Measurements from ENCODE around the gene PHACTR4. TPM values are rescaled to one million over a fixed set of nuclear protein-coding genes. Genes with fewer than 3 reads are reported as not detected.
"Not testable (repeated sequence)": the region's sequence is repeated elsewhere in the genome, so short reads cannot be mapped to it uniquely, and the experiment has no call there.

PHACTR4 gene
- total RNA-seq, result 36.5 TPM

- peak; percentile 98 for ATAC-seq
- peak; percentile 92 for DNase-seq (ENCODE audit: low spot score)
- intact Hi-C loops (cut with DNase I), result no loop called here
Observed at GRCh38 chr1:28369371-28370238, at the start of gene PHACTR4. PHACTR4 (plus strand) TSS chr1:28369740; CDS start chr1:28407448, 37,708 bp downstream.

GRCh38 chr1:28322194-28322593, 47.3 kb upstream of the PHACTR4 start:
- ATAC-seq (no peak), DNase-seq (ENCODE audit: low spot score) (no peak)
- intact Hi-C loops (cut with DNase I), result no loop called here

- no peak for DNase-seq (ENCODE audit: low spot score)
- ATAC-seq, result no peak
- intact Hi-C loops (cut with DNase I), result no loop called here
Observed at GRCh38 chr1:28323720-28324119, 45.8 kb upstream of the PHACTR4 start.

GRCh38 chr1:28326515-28326914, 43.0 kb upstream of the PHACTR4 start:
- ATAC-seq (no peak), DNase-seq (ENCODE audit: low spot score) (no peak)
- intact Hi-C loops (cut with DNase I), result no loop called here

GRCh38 chr1:28326984-28327383, 42.6 kb upstream of the PHACTR4 start:
- intact Hi-C loops (cut with DNase I), result no loop called here
- no peak for ATAC-seq
- no peak for DNase-seq (ENCODE audit: low spot score)

- DNase-seq (ENCODE audit: low spot score); intact Hi-C loops (cut with DNase I); ATAC-seq: not testable (repeated sequence)
Observed at GRCh38 chr1:28327431-28327830, 42.1 kb upstream of the PHACTR4 start.

- intact Hi-C loops (cut with DNase I), result no loop called here
- DNase-seq (ENCODE audit: low spot score) (no peak), ATAC-seq (no peak)
Observed at GRCh38 chr1:28328228-28328648, 41.3 kb upstream of the PHACTR4 start.

GRCh38 chr1:28329395-28330153, 40.0 kb upstream of the PHACTR4 start:
- DNase-seq (ENCODE audit: low spot score), result no peak
- intact Hi-C loops (cut with DNase I), result no loop called here
- ATAC-seq, result peak; percentile 33

GRCh38 chr1:28338897-28339296, 30.6 kb upstream of the PHACTR4 start:
- DNase-seq (ENCODE audit: low spot score) (no peak), ATAC-seq (no peak)
- intact Hi-C loops (cut with DNase I), result no loop called here

GRCh38 chr1:28339551-28339950, 30.0 kb upstream of the PHACTR4 start:
- DNase-seq (ENCODE audit: low spot score) (no peak), ATAC-seq (no peak)
- intact Hi-C loops (cut with DNase I), result no loop called here

GRCh38 chr1:28340221-28340974, 29.1 kb upstream of the PHACTR4 start:
- intact Hi-C loops (cut with DNase I), result no loop called here
- DNase-seq (ENCODE audit: low spot score), result no peak
- ATAC-seq, result no peak

GRCh38 chr1:28341591-28341990, 27.9 kb upstream of the PHACTR4 start:
- DNase-seq (ENCODE audit: low spot score) (no peak), ATAC-seq (no peak)
- intact Hi-C loops (cut with DNase I), result no loop called here

GRCh38 chr1:28343405-28343804, 26.1 kb upstream of the PHACTR4 start:
- DNase-seq (ENCODE audit: low spot score) (no peak), ATAC-seq (no peak)
- intact Hi-C loops (cut with DNase I), result no loop called here

- ATAC-seq; DNase-seq (ENCODE audit: low spot score); intact Hi-C loops (cut with DNase I): not testable (repeated sequence)
Observed at GRCh38 chr1:28353248-28353810, 16.2 kb upstream of the PHACTR4 start.

GRCh38 chr1:28354121-28354520, 15.4 kb upstream of the PHACTR4 start:
- ATAC-seq (no peak), DNase-seq (ENCODE audit: low spot score) (no peak)
- intact Hi-C loops (cut with DNase I), result no loop called here

GRCh38 chr1:28358716-28359115, 10.8 kb upstream of the PHACTR4 start:
- ATAC-seq (no peak), DNase-seq (ENCODE audit: low spot score) (no peak)
- intact Hi-C loops (cut with DNase I), result no loop called here

- intact Hi-C loops (cut with DNase I), result no loop called here
- DNase-seq (ENCODE audit: low spot score), result peak; percentile 84
Observed at GRCh38 chr1:28359592-28360239, 9.8 kb upstream of the PHACTR4 start.

GRCh38 chr1:28364888-28365287, 4.7 kb upstream of the PHACTR4 start:
- DNase-seq (ENCODE audit: low spot score) (no peak), ATAC-seq (no peak)
- intact Hi-C loops (cut with DNase I), result no loop called here

More at GRCh38 chr1:28359592-28360239, 9.8 kb upstream of the PHACTR4 start:
- peak; percentile 26 for ATAC-seq

- intact Hi-C loops (cut with DNase I), result no loop called here
- DNase-seq (ENCODE audit: low spot score), result no peak
- ATAC-seq, result no peak
Observed at GRCh38 chr1:28365864-28366263, 3.7 kb upstream of the PHACTR4 start.

Measured in sciatic nerve (tissue), 2 donors.